Panc1 (cell line): ENCODE measurements around the gene RGS3.

Source experiments
- CTCF ChIP-seq: fragments of 450-650 bp; IDR thresholded peaks from 2 replicates; pipeline ENCODE4 v1.5.1; 2017; ENCODE audit warnings: mild to moderate bottlenecking
- POLR2AphosphoS5 ChIP-seq: IDR thresholded peaks from 2 replicates; pipeline ENCODE4 v1.6.1; 2012; ENCODE audit warnings: mild to moderate bottlenecking, low read depth, low read length, moderate library complexity
- REST ChIP-seq, 2 experiments: IDR thresholded peaks; 2 replicates each; pipeline ENCODE4 v1.6.1; 2011 to 2012; ENCODE audit warnings: low read depth in 2 of 2, control low read depth in 1 of 2, low read length in 1 of 2, mild to moderate bottlenecking in 1 of 2, moderate library complexity in 1 of 2; ENCODE audit not compliant: insufficient read depth in 1 of 2

GRCh38 chr9:113611461-113612215, 148.1 kb downstream of the RGS3 start:
- TF ChIP-seq CTCF (no peak), REST (IDR thresholded peaks at IDR 0.05; ENCODE audit: insufficient read depth in 1 of 2, low read depth in 2 of 2, low read length in 1 of 2) (no peak), POLR2AphosphoS5 (no peak)
